A549 (cell line): ENCODE results near the gene ATP8B4.

ENCODE experiments used
- CTCF ChIP-seq: fragments of >200 bp; sonication (Bioruptor Twin); formaldehyde crosslinking; IDR thresholded peaks from 3 replicates; pipeline ENCODE4 v1.5.1; 2016
- POLR2A ChIP-seq: IDR thresholded peaks from 2 replicates; pipeline ENCODE4 v1.6.1; 2012; ENCODE audit warnings: mild to moderate bottlenecking, low read length
- ZFP36 ChIP-seq: fragments of 450-650 bp; IDR thresholded peaks from 2 replicates; pipeline ENCODE4 v1.6.1; 2014; ENCODE audit warnings: borderline replicate concordance; ENCODE audit not compliant: partially characterized antibody

DNA sequence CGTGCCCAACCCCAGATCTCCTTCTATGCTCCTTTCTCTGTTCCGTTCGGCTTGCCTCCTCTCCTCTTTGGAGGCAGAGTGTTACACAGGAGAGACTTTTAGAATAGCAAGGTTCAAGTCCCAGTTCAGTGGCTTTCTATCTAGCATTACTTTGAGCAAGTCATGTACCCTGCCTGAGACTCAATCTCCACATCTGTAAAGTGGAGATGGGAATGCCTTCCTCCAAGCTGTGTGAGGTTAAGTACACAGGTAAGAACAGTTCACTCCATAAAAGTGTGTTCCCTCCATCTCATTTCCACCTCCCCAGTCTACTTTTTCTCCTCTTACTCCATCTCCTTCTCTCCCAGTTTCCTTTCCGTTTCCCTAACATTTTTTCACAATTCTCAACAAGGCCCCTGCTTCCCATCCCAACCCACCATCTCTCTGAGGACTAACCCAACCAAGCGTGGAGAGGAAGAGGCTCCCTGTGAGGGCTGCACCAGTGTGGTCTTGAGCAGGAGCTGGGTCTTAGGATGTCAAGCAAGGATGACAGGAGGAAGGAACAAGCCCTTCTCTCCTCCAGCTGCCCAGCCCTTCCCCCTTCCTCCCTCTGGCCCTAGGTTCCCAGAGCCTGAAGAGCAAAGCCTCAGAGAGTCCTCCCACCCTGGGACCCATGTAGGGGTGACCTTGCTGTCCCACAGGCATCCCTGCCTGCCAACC lies 6.4 kb downstream of the ATP8B4 start:
- no peak for TF ChIP-seq POLR2A
- TF ChIP-seq CTCF, result no peak
- TF ChIP-seq ZFP36, result no peak
